Tibial artery (tissue), 4 donors: ENCODE results near the gene SF1.

ENCODE experiments used
- DNase-seq, 2 donors: peaks; one replicate each; pipeline ENCODE4 v3.0.0-alpha.2; 2019
- H3K27ac ChIP-seq, 2 donors: fragments of 200-600 bp; sonication (generic) in 1 of 2; 1 replicate in 1 of 2; 2 replicates in 1 of 2; pipeline ENCODE4 v1.5.1; 2018 to 2019; ENCODE audit warnings: mild to moderate bottlenecking in 1 of 2
- H3K27me3 ChIP-seq, 2 donors: fragments of 200-600 bp; sonication (generic) in 1 of 2; one replicate each; pipeline versions ENCODE4 v1.5.1 to v1.6.0; 2016 to 2019
- H3K36me3 ChIP-seq, 3 donors: fragments of 200-600 bp; sonication (generic) in 2 of 3; one replicate each; pipeline ENCODE4 v1.5.1; 2016 to 2019; ENCODE audit warnings: mild to moderate bottlenecking in 2 of 3
- H3K4me1 ChIP-seq, 4 donors: fragments of 200-600 bp; sonication (generic) in 2 of 4; 1 replicate in 3 of 4; 2 replicates in 1 of 4; pipeline ENCODE4 v1.5.1; 2016 to 2019
- H3K4me3 ChIP-seq, 2 donors: fragments of 200-600 bp; sonication (generic) in 1 of 2; 1 replicate in 1 of 2; 2 replicates in 1 of 2; pipeline ENCODE4 v1.5.1; 2018 to 2019; ENCODE audit warnings: mild to moderate bottlenecking in 2 of 2
- H3K9me3 ChIP-seq, 3 donors: fragments of 200-600 bp; sonication (generic) in 1 of 3; one replicate each; pipeline ENCODE4 v1.5.1; 2016 to 2019
- intact Hi-C: fragments of 100-400 bp; cut with DNase I; formaldehyde crosslinking; loops from one replicate; pipeline ENCODE4 v1.15.0; 2023; ENCODE audit warnings: low total_unique reads
- TF ChIP-seq, protein P1 (sequence below), 2 experiments: fragments of 200-600 bp in 1 of 2; fragments of 450-650 bp in 1 of 2; IDR thresholded peaks; one replicate each; pipeline ENCODE4 v1.5.1; 2017 to 2019; ENCODE audit warnings: antibody characterized with exemption in 2 of 2, mild to moderate bottlenecking in 1 of 2, moderate library complexity in 1 of 2

The SF1 gene

DNA sequence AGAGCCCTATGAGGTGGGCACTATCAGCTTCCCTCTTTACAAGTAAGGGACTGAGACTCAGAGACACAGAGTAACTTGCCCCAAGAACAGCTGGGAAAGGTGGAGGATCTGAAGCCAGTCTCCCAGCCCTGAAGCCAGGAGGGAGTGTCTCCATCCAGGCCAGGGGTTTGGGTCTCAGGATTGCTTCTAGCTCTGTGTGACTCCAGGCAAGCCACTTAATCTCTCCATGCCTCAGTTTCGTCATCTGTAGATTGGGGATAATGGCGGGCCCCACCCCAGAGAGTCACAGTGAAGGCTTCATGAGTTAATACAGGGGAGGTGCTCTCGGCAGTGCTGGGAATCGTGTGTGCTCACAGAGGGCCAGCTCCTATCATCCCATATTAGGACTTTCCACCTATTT, 14.1 kb upstream of the SF1 start:
- Histone ChIP-seq H3K4me1 (no peaks in the 10 kb centered on the region), H3K27ac (no peak overlapping the region), H3K9me3 (no peaks in the 10 kb centered on the region), H3K36me3 (peaks cover 10 to 84% (median 24%) of the 10 kb centered on the region in 3 donors), H3K27me3 (no peaks in the 10 kb centered on the region), H3K4me3 (no peak overlapping the region)
- intact Hi-C loops, result no loop called here
- TF ChIP-seq, protein P1, sequence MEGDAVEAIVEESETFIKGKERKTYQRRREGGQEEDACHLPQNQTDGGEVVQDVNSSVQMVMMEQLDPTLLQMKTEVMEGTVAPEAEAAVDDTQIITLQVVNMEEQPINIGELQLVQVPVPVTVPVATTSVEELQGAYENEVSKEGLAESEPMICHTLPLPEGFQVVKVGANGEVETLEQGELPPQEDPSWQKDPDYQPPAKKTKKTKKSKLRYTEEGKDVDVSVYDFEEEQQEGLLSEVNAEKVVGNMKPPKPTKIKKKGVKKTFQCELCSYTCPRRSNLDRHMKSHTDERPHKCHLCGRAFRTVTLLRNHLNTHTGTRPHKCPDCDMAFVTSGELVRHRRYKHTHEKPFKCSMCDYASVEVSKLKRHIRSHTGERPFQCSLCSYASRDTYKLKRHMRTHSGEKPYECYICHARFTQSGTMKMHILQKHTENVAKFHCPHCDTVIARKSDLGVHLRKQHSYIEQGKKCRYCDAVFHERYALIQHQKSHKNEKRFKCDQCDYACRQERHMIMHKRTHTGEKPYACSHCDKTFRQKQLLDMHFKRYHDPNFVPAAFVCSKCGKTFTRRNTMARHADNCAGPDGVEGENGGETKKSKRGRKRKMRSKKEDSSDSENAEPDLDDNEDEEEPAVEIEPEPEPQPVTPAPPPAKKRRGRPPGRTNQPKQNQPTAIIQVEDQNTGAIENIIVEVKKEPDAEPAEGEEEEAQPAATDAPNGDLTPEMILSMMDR (IDR thresholded peaks at IDR 0.05), result no peak
- DNase-seq, result peak in 1 of 2 donors; percentile 10

DNA sequence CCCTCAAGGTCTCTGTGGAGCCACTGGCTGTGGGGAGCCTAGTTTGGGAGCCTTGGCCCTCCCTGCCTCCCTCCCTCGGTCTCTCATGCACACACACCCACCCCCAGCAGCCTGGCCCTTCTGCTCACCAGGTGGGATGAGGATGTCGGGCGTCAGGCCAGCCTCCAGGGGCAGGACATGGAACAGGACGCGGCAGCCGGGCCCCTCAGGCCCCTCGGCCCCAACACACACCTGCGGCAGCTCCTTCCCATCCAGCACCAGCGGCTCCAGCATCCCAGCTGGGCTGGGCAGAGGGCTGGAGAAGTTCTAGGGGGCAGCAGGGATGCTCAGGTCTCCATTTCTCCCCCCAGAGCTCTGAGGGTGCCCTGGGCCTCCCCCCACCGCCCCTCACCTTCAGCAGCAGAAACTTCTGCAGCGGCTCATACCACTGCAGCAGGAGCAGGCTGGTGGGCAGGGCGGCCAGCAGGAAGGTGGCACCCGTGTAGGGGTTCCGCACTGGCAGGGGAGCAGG, 13.5 kb upstream of the SF1 start:
- H3K4me3 ChIP-seq, result no peak overlapping the region
- H3K36me3 ChIP-seq, result peaks cover 6 to 77% (median 21%) of the 10 kb centered on the region in 3 donors
- TF ChIP-seq, protein P1 (IDR thresholded peaks at IDR 0.05), result no peak
- intact Hi-C loops, result no loop called here
- H3K27me3 ChIP-seq, result no peaks in the 10 kb centered on the region
- DNase-seq, result peak in 1 of 2 donors; percentile 18
- H3K4me1 ChIP-seq, result no peaks in the 10 kb centered on the region
- H3K9me3 ChIP-seq, result no peaks in the 10 kb centered on the region
- H3K27ac ChIP-seq, result no peak overlapping the region

- intact Hi-C loops, result no loop called here
- Histone ChIP-seq H3K27me3 (no peaks in the 10 kb centered on the region), H3K9me3 (no peaks in the 10 kb centered on the region), H3K4me3 (no peak overlapping the region), H3K36me3 (peaks cover 0 to 63% (median 15%) of the 10 kb centered on the region in 3 donors), H3K27ac (no peak overlapping the region), H3K4me1 (no peaks in the 10 kb centered on the region)
- no peak for DNase-seq
- TF ChIP-seq, protein P1 (IDR thresholded peaks at IDR 0.05), result no peak
Measured at GRCh38 chr11:64790205-64791095, 12.1 kb upstream of the SF1 start.

DNA sequence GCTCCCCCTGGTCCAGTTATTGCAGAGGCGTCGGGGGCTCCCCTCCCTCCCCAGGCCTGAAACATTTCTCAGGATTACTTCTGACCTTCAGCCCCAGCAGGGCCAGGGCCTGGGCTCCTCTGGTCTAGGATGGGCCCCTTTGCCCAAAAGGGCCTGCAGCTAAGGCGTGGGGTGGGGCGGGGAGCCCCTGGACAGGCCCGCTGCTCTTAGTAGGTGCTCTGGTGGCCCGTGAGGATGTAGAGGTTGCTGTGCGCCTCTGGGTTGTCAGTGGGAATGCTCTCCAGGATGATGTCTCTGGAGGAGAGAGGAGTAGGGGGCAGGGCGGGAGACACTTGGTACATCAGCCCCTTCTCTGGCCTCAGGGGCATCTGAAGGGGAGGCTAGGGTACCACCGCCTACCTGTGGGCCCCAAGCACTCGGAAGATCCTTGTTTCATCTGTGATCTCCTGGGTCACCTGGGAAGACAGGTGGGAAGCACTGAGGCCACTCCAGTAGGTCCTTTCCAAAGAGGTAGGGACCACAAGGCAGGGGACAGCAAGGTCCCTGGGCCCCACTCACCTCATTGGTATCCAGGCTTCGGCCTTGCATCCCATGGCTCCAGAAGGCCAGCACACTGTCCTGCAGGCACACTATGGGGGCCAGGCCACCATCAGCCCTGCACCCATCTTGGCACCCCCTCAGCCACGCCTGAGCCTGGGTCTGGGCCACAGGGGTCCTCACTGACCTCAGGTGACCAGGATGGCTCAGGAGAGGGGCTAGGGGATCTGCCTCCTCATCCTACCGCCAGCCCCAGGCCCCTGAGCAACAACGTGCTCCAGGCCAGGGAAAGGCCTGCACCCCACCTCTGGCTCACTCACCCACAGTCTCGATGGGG, 11.2 kb upstream of the SF1 start:
- no peaks in the 10 kb centered on the region for H3K4me1 ChIP-seq
- no peaks in the 10 kb centered on the region for H3K9me3 ChIP-seq
- intact Hi-C loops, result loop anchor here (5.0 kb wide), 1 partner anchor 103 kb away; no protein-coding TSS in a partner anchor
- TF ChIP-seq, protein P1 (IDR thresholded peaks at IDR 0.05), result no peak
- peaks cover 0 to 56% (median 15%) of the 10 kb centered on the region in 3 donors for H3K36me3 ChIP-seq
- no peak overlapping the region for H3K27ac ChIP-seq
- H3K4me3 ChIP-seq, result no peak overlapping the region
- no peak for DNase-seq
- H3K27me3 ChIP-seq, result no peaks in the 10 kb centered on the region
